ENCODE results near the gene BIRC3.

DNA sequence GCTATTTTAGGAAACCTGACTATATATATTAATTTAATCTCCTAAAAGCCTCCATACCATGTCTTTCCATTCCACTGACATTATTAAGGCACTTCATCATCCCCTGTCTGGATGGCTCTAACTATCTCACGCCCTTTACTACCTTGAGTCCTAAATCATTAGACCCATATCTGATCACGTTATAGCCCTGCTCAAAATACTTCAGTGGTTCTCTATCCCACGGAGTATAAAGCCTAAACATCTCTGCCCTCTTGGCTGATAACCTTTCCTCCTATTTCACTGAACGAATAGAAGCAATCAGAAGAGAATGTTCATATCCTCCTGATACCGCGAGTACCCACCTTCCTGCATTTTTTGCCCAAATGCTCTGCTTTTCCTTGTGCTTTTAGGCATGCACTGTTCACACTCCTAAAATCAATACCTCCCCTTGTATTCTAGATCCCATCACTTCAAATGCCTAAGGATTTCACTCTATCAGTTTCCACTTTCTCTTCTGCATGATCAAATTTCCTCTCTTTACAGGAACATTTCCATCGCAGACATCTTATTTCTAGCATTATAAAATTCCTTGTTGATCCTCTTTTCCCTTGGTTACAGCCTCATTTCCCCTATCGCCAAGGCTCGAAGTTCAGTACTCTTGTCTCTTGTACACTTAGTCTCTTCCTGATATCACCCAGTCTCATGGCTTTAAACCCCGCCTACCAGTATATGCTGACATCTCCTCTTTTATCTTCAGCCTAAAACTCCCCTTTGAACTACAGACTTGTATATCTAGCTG, 45.0 kb upstream of the BIRC3 start:
- TF ChIP-seq, protein P1, sequence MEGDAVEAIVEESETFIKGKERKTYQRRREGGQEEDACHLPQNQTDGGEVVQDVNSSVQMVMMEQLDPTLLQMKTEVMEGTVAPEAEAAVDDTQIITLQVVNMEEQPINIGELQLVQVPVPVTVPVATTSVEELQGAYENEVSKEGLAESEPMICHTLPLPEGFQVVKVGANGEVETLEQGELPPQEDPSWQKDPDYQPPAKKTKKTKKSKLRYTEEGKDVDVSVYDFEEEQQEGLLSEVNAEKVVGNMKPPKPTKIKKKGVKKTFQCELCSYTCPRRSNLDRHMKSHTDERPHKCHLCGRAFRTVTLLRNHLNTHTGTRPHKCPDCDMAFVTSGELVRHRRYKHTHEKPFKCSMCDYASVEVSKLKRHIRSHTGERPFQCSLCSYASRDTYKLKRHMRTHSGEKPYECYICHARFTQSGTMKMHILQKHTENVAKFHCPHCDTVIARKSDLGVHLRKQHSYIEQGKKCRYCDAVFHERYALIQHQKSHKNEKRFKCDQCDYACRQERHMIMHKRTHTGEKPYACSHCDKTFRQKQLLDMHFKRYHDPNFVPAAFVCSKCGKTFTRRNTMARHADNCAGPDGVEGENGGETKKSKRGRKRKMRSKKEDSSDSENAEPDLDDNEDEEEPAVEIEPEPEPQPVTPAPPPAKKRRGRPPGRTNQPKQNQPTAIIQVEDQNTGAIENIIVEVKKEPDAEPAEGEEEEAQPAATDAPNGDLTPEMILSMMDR (IDR thresholded peaks at IDR 0.05; ENCODE audit: poor library complexity, severe bottlenecking), result no peak
- TF ChIP-seq, protein P2, sequence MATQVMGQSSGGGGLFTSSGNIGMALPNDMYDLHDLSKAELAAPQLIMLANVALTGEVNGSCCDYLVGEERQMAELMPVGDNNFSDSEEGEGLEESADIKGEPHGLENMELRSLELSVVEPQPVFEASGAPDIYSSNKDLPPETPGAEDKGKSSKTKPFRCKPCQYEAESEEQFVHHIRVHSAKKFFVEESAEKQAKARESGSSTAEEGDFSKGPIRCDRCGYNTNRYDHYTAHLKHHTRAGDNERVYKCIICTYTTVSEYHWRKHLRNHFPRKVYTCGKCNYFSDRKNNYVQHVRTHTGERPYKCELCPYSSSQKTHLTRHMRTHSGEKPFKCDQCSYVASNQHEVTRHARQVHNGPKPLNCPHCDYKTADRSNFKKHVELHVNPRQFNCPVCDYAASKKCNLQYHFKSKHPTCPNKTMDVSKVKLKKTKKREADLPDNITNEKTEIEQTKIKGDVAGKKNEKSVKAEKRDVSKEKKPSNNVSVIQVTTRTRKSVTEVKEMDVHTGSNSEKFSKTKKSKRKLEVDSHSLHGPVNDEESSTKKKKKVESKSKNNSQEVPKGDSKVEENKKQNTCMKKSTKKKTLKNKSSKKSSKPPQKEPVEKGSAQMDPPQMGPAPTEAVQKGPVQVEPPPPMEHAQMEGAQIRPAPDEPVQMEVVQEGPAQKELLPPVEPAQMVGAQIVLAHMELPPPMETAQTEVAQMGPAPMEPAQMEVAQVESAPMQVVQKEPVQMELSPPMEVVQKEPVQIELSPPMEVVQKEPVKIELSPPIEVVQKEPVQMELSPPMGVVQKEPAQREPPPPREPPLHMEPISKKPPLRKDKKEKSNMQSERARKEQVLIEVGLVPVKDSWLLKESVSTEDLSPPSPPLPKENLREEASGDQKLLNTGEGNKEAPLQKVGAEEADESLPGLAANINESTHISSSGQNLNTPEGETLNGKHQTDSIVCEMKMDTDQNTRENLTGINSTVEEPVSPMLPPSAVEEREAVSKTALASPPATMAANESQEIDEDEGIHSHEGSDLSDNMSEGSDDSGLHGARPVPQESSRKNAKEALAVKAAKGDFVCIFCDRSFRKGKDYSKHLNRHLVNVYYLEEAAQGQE (IDR thresholded peaks at IDR 0.05; ENCODE audit: borderline replicate concordance), result no peak
- TF ChIP-seq RAD21 (conservative IDR thresholded peaks at IDR 0.05) (no peak), EZH2 (IDR thresholded peaks at IDR 0.05; ENCODE audit: borderline replicate concordance, insufficient read depth, low read length, poor library complexity, severe bottlenecking) (no peak)

Measured in neural cell (in vitro differentiated cells).